MM.1S (cell line): Measurements from ENCODE around the gene PHF21A.

ENCODE experiments used
- DNase-seq: peaks from one replicate; pipeline ENCODE4 v3.0.0-alpha.2; 2015
- H2AFZ ChIP-seq: fragments of 300-600 bp; sonication (generic); 2 replicates; pipeline ENCODE4 v1.6.0; 2016; ENCODE audit warnings: antibody characterized with exemption, low read length
- H3F3A ChIP-seq: fragments of 300-600 bp; sonication (generic); 2 replicates; pipeline ENCODE4 v1.6.1; 2016; ENCODE audit warnings: mild to moderate bottlenecking, antibody characterized with exemption, low read length, moderate library complexity, mixed read lengths; ENCODE audit not compliant: insufficient read depth
- H3K27ac ChIP-seq: fragments of 300-600 bp; sonication (generic); 2 replicates; pipeline ENCODE4 v1.5.1; 2016; ENCODE audit warnings: mild to moderate bottlenecking, low read length
- H3K27me3 ChIP-seq: fragments of 300-600 bp; sonication (generic); replicated peaks from 2 replicates; pipeline ENCODE4 v1.6.0; 2016; ENCODE audit warnings: low read length; ENCODE audit not compliant: insufficient read depth
- H3K36me3 ChIP-seq: fragments of 300-600 bp; sonication (generic); replicated peaks from 2 replicates; pipeline ENCODE4 v1.6.1; 2016; ENCODE audit warnings: mild to moderate bottlenecking, low read length, mixed read lengths; ENCODE audit not compliant: insufficient read depth
- H3K4me1 ChIP-seq: fragments of 300-600 bp; sonication (generic); 2 replicates; pipeline ENCODE4 v1.6.1; 2016; ENCODE audit warnings: low read length, mixed read lengths
- H3K4me2 ChIP-seq: fragments of 300-600 bp; sonication (generic); 2 replicates; pipeline ENCODE4 v1.6.0; 2016; ENCODE audit warnings: low read depth, low read length
- H3K4me3 ChIP-seq: fragments of 300-600 bp; sonication (generic); 2 replicates; pipeline ENCODE4 v1.5.1; 2016; ENCODE audit warnings: low read length, mixed read lengths
- H3K79me2 ChIP-seq: fragments of 300-600 bp; sonication (generic); 2 replicates; pipeline ENCODE4 v1.6.1; 2016; ENCODE audit warnings: mixed run types, low read length, mixed read lengths
- H3K9ac ChIP-seq: fragments of 300-600 bp; sonication (generic); 2 replicates; pipeline ENCODE4 v1.6.1; 2016; ENCODE audit warnings: low read length, mixed read lengths
- H3K9me2 ChIP-seq: fragments of 300-600 bp; sonication (generic); replicated peaks from 2 replicates; pipeline ENCODE4 v1.6.1; 2016; ENCODE audit warnings: mild to moderate bottlenecking, low read length, mixed read lengths; ENCODE audit not compliant: insufficient read depth
- H3K9me3 ChIP-seq: fragments of 300-600 bp; sonication (generic); replicated peaks from 2 replicates; pipeline ENCODE4 v1.6.1; 2016; ENCODE audit warnings: mild to moderate bottlenecking, low read length, mixed read lengths; ENCODE audit not compliant: insufficient read depth
- H4K20me1 ChIP-seq: fragments of 300-600 bp; sonication (generic); 2 replicates; pipeline ENCODE4 v1.6.1; 2016; ENCODE audit warnings: mild to moderate bottlenecking, low read length, moderate library complexity, mixed read lengths; ENCODE audit not compliant: insufficient read depth
- EZH2 ChIP-seq: fragments of 300-600 bp; sonication (generic); optimal IDR thresholded peaks from 2 replicates; pipeline ENCODE3; 2017; ENCODE audit warnings: low read depth, mild to moderate bottlenecking, antibody characterized with exemption, low read length, mixed read lengths
- EZH2phosphoT487 ChIP-seq: fragments of 300-600 bp; sonication (generic); IDR thresholded peaks from 2 replicates; pipeline ENCODE4 v1.6.1; 2018; ENCODE audit warnings: antibody characterized with exemption, low read length
- TF ChIP-seq, protein P1 (sequence below): fragments of 300-600 bp; sonication (generic); IDR thresholded peaks from 2 replicates; pipeline ENCODE4 v1.5.1; 2016; ENCODE audit warnings: antibody characterized with exemption, low read length, mixed read lengths

PHF21A gene

DNA sequence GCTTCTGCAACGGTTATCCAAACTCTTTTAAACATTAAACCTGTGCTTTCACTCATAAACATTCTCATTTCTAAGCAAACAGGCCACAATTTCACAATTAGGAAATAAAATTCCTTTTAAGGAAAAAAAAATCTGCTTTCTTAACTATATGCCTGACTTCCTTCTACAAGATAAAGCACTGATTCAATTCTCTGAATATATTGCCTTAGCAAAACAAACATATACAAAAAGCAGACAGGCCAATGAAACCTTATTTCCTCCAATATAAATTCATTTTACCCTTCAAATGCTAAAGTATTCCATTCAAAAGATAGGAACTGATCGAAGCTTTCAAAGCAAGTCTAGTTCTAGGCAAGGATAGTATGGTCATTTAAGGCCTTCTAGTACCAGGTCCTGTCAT lies 76.7 kb downstream of the PHF21A start:
- Histone ChIP-seq H3K27ac (no peak overlapping the region), H4K20me1 (no peaks in the 10 kb centered on the region), H3K9ac (no peak overlapping the region), H2AFZ (no peak overlapping the region), H3K4me3 (no peak overlapping the region), H3K4me2 (no peak overlapping the region), H3K27me3 (no peaks in the 10 kb centered on the region), H3K79me2 (no peaks in the 10 kb centered on the region), H3K9me3 (no peaks in the 10 kb centered on the region), H3K4me1 (no peaks in the 10 kb centered on the region), H3K36me3 (no peaks in the 10 kb centered on the region), H3F3A (no peaks in the 10 kb centered on the region), H3K9me2 (no peaks in the 10 kb centered on the region)
- no peak for DNase-seq
- TF ChIP-seq EZH2 (no peak), EZH2phosphoT487 (no peak)
- TF ChIP-seq, protein P1, sequence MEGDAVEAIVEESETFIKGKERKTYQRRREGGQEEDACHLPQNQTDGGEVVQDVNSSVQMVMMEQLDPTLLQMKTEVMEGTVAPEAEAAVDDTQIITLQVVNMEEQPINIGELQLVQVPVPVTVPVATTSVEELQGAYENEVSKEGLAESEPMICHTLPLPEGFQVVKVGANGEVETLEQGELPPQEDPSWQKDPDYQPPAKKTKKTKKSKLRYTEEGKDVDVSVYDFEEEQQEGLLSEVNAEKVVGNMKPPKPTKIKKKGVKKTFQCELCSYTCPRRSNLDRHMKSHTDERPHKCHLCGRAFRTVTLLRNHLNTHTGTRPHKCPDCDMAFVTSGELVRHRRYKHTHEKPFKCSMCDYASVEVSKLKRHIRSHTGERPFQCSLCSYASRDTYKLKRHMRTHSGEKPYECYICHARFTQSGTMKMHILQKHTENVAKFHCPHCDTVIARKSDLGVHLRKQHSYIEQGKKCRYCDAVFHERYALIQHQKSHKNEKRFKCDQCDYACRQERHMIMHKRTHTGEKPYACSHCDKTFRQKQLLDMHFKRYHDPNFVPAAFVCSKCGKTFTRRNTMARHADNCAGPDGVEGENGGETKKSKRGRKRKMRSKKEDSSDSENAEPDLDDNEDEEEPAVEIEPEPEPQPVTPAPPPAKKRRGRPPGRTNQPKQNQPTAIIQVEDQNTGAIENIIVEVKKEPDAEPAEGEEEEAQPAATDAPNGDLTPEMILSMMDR = no peak

DNA sequence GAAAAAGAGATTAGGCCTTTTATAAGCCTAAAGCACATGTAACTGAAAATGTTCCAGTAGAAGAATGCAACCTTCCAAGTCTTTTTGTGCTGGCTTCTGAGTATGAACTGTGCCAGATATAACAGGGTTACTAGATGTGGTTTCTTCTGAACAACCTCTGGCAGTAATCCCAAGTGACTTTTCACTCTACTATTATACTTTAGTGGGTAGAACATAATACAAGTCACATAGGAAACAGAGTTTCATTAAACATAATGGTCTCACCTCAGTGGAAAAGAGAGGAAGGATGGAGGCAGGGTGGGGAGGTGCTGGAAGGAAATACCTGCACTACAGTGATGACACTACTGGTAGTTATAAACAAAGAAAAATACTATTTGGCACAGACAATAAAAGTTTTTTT lies 81.3 kb downstream of the PHF21A start:
- no peak overlapping the region for H3K27ac ChIP-seq
- no peak for TF ChIP-seq EZH2
- TF ChIP-seq, protein P1 = no peak
- no peak for TF ChIP-seq EZH2phosphoT487
- H3K4me1 ChIP-seq = no peaks in the 10 kb centered on the region
- H3K4me3 ChIP-seq = no peak overlapping the region
- H3K9ac ChIP-seq = no peak overlapping the region
- no peaks in the 10 kb centered on the region for H4K20me1 ChIP-seq
- no peak overlapping the region for H3K4me2 ChIP-seq
- no peak for DNase-seq
- H3K27me3 ChIP-seq = no peaks in the 10 kb centered on the region
- no peaks in the 10 kb centered on the region for H3K9me3 ChIP-seq
- no peaks in the 10 kb centered on the region for H3K9me2 ChIP-seq
- H3F3A ChIP-seq = no peaks in the 10 kb centered on the region
- no peak overlapping the region for H2AFZ ChIP-seq
- H3K79me2 ChIP-seq = no peaks in the 10 kb centered on the region
- H3K36me3 ChIP-seq = no peaks in the 10 kb centered on the region

DNA sequence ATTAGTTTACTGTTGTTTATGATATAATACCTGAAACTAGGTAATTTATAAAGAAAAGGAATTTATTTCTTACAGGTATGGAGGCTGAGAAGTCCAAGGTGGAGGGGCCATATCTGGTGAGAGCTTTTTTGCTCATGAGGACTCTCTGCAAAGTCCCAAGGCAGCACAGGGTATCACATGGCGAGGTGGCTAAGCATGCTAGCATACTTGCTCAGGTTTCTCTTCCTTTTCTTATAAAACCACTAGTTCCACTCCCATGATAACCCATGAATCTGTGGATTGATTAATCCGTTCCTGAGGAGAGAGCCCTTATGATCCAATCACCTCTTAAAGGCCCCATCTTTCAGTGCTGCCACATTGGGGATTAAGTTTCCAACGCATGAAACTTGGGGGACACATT lies 82.7 kb downstream of the PHF21A start:
- H3K4me1 ChIP-seq = no peaks in the 10 kb centered on the region
- no peak overlapping the region for H2AFZ ChIP-seq
- H3F3A ChIP-seq = no peaks in the 10 kb centered on the region
- no peaks in the 10 kb centered on the region for H3K36me3 ChIP-seq
- H3K4me2 ChIP-seq = no peak overlapping the region
- no peaks in the 10 kb centered on the region for H3K9me2 ChIP-seq
- no peak overlapping the region for H3K27ac ChIP-seq
- no peaks in the 10 kb centered on the region for H4K20me1 ChIP-seq
- DNase-seq = no peak
- no peak overlapping the region for H3K9ac ChIP-seq
- TF ChIP-seq EZH2phosphoT487 = no peak
- TF ChIP-seq, protein P1 = no peak
- no peak for TF ChIP-seq EZH2
- H3K79me2 ChIP-seq = no peaks in the 10 kb centered on the region
- no peaks in the 10 kb centered on the region for H3K27me3 ChIP-seq
- no peaks in the 10 kb centered on the region for H3K9me3 ChIP-seq
- H3K4me3 ChIP-seq = no peak overlapping the region
